ENCODE measurements around the gene SSR4.

Gene SSR4

DNA sequence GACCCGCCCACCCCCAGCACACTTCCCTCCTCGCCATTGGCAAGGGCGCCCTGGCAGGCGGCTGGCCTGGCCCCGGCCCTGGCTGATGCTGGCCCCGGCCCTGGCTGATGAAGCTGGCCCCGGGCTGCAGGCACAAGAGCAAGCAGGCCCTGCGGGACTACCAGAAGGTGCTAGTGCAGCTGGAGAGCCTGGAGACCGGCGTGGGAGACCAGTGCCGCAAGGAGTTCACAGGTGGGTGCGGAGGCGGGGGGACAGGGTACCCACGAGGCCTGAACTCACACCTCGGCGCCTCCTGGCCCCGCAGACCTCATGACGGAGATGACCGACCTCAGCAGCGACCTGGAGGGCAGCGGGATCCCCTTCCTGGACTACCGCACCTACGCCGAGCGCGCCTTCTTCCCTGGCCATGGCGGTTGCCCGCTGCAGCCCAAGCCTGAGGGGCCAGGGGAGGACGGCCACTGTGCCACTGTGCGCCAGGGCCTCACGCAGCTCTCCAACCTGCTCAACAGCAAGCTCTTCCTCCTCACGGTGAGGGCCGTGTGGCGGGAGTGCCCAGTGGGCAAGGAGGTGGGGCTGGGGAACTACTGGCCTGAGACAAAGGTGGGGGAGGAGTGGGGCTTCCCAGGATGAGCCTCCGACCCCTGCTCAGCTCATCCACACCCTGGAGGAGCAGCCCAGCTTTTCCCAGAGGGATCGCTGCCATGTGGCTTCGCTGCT lies 19.7 kb upstream of the SSR4 start:
- H3K9me3 Mint-ChIP-seq (ENCODE audit: low read depth), result no peaks in the 10 kb centered on the region
- no peaks in the 10 kb centered on the region for H3K36me3 Mint-ChIP-seq
- no peak overlapping the region for H3K4me3 Mint-ChIP-seq
- H3K4me1 Mint-ChIP-seq (ENCODE audit: low read depth), result no peaks in the 10 kb centered on the region
- H3K27ac Mint-ChIP-seq, result no peak overlapping the region
- H3K27me3 Mint-ChIP-seq, result no peaks in the 10 kb centered on the region

DNA sequence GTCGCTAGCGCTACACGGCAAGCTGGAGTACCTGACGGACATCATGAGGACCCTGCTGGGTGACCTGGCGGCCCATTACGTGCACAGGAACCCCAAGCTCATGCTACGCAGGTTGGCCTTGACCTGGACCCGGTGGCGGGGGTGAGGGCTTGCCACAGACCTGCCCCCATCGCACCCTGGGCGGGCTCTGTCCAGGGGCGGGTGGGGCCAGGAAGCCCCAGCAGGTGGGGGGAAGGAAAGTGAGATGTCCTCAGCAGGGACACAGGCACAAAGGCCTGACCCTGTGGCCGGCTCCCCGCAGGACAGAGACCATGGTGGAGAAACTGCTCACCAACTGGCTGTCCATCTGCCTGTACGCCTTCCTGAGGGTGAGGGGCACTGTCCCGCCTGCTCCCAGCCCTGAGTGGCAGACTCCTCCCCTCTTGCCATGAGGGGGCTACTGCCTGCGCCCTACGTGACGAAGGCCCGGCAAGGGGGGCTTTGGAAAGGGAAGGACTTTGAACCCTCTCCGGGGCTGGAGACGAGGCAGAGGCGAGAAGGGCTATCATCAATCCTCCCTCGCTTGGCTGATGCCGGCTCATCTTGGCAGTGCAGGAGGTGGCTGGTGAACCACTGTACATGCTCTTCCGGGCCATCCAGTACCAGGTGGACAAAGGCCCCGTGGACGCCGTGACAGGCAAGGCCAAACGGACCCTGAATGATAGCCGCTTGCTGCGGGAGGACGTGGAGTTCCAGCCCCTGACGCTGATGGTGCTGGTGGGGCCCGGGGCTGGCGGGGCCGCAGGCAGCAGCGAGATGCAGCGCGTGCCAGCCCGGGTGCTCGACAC lies 19.0 kb upstream of the SSR4 start:
- H3K4me1 Mint-ChIP-seq (ENCODE audit: low read depth), result peaks cover 3% of the 10 kb centered on the region
- no peak overlapping the region for H3K27ac Mint-ChIP-seq
- no peak overlapping the region for H3K4me3 Mint-ChIP-seq
- H3K27me3 Mint-ChIP-seq, result no peaks in the 10 kb centered on the region
- no peaks in the 10 kb centered on the region for H3K9me3 Mint-ChIP-seq (ENCODE audit: low read depth)
- no peaks in the 10 kb centered on the region for H3K36me3 Mint-ChIP-seq

DNA sequence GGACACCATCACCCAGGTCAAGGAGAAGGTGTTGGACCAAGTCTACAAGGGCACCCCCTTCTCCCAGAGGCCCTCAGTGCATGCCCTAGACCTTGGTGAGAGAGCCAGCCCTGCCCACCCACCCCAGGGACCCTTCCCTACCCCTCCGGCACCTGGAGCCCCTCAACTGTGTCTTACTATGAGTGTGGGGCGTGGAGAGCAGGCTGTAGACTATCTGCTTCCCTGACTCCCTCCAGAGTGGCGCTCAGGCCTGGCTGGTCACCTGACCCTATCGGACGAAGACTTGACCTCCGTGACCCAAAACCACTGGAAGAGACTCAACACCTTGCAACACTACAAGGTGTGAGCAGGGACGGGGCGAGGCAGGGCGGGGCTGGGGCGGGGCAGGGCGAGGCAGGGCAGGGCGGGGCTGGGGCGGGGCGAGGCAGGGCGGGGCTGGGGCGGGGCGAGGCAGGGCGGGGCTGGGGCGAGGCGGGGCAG lies 18.3 kb upstream of the SSR4 start:
- H3K27ac Mint-ChIP-seq, result no peak overlapping the region
- no peak overlapping the region for H3K4me3 Mint-ChIP-seq

GRCh38 chrX:153776611-153777045 lies 17.8 kb upstream of the SSR4 start:
- Mint-ChIP-seq H3K4me3 (no peak overlapping the region), H3K27ac (no peak overlapping the region), H3K9me3 (ENCODE audit: low read depth) (no peaks in the 10 kb centered on the region), H3K27me3 (no peaks in the 10 kb centered on the region), H3K4me1 (ENCODE audit: low read depth) (peaks cover 3% of the 10 kb centered on the region), H3K36me3 (no peaks in the 10 kb centered on the region)

More for the DNA sequence above, 18.3 kb upstream of the SSR4 start:
- H3K27me3 Mint-ChIP-seq, result no peaks in the 10 kb centered on the region
- peaks cover 3% of the 10 kb centered on the region for H3K4me1 Mint-ChIP-seq (ENCODE audit: low read depth)
- H3K36me3 Mint-ChIP-seq, result no peaks in the 10 kb centered on the region
- no peaks in the 10 kb centered on the region for H3K9me3 Mint-ChIP-seq (ENCODE audit: low read depth)

DNA sequence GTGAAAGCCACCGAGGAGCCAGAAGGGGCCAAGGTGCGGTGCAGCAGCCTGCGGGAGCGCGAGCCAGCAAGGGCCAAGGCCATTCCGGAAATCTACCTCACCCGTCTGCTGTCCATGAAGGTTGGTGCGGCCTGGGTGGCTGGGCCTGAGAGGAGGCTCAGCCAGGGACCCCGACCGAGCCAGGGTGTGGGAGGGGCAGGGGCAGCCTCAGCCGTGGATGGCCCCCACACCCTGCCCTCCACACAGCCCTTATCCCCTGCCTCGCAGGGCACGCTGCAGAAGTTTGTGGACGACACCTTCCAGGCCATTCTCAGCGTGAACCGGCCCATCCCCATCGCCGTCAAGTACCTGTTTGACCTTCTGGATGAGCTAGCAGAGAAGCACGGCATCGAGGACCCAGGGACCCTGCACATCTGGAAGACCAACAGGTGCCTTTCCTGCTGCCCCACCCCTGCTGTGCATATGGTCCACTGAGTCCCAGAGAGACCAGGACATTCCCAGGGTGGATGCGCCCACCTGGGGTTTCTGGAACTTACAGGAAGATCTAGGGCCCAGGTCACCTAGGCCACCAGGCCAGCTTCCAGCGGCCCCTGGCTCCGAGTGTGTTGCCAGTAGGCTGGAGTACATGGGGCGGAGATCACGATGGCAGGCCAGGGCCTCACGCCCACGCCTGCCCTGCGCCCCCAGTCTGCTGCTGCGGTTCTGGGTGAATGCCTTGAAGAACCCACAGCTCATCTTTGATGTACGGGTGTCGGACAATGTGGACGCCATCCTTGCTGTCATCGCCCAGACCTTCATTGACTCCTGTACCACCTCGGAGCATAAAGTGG lies 17.0 kb upstream of the SSR4 start:
- no peaks in the 10 kb centered on the region for H3K27me3 Mint-ChIP-seq
- H3K4me3 Mint-ChIP-seq, result no peak overlapping the region
- H3K4me1 Mint-ChIP-seq (ENCODE audit: low read depth), result peaks cover 3% of the 10 kb centered on the region
- H3K9me3 Mint-ChIP-seq (ENCODE audit: low read depth), result no peaks in the 10 kb centered on the region
- H3K36me3 Mint-ChIP-seq, result no peaks in the 10 kb centered on the region
- no peak overlapping the region for H3K27ac Mint-ChIP-seq

- H3K9me3 Mint-ChIP-seq (ENCODE audit: low read depth), result no peaks in the 10 kb centered on the region
- H3K27me3 Mint-ChIP-seq, result no peaks in the 10 kb centered on the region
- H3K4me1 Mint-ChIP-seq (ENCODE audit: low read depth), result peaks cover 3% of the 10 kb centered on the region
- no peaks in the 10 kb centered on the region for H3K36me3 Mint-ChIP-seq
- H3K4me3 Mint-ChIP-seq, result no peak overlapping the region
- H3K27ac Mint-ChIP-seq, result no peak overlapping the region
Measured at GRCh38 chrX:153778181-153778580, 16.3 kb upstream of the SSR4 start.

DNA sequence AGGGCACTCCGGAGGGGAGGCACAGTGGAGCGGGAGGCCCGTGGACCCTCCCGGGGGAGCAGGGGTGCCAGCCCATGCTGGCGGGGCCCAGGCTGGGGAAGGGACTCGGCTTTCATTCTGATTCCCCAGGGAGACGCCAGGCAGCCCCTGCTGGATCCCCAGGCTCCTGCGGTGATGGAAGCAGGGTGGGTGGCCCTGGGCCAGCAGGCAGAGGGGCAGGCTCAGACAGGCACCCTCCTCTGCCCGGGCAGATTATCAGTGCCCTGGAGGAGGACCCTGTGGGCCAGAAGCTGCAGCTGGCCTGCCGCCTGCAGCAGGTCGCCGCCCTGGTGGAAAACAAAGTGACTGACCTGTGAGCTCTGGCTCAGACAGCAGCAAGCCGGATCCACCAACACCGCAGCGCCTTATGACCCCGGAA lies 15.8 kb upstream of the SSR4 start:
- no peaks in the 10 kb centered on the region for H3K27me3 Mint-ChIP-seq
- no peaks in the 10 kb centered on the region for H3K36me3 Mint-ChIP-seq
- peaks cover 3% of the 10 kb centered on the region for H3K4me1 Mint-ChIP-seq (ENCODE audit: low read depth)

DNA sequence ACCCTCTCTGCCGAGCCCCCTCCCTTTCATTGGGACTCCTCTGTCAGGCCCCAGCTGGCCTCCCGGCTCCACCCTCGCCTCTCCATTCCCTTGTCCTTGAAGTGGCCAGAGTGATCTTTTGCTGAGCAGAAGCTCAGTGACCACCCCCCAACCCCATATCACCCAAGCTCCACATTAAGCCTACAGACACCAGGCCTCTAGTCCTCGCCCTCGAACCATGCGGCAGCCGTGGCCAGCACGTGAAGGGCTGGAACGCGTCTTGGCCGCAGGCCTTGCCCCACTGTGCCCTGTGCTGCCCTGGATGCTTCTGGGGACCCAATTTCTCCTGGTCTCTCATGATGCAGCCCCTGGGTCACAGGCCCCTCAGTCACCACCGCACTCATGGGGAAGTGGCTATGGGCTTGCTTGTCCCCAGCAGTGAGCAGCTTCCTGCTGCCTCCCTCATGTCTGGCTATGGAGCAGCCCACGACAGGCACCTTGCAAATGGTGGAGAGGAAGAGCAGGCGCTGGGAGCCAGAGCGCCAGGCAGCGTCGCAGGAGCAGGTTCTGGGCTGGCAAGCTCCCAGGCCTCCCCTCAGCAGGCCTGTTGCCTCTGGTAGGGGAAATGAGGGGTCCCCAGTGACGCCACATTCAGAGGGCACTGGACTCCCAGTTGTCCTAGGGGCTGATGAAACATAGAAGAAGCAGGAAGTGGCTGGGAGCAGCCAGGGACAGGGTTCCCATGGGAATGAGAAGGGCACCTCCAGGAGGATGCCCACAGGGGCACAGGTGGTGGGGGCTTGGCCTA lies 14.4 kb upstream of the SSR4 start:
- no peaks in the 10 kb centered on the region for H3K9me3 Mint-ChIP-seq (ENCODE audit: low read depth)
- H3K4me3 Mint-ChIP-seq, result no peak overlapping the region
- H3K27ac Mint-ChIP-seq, result no peak overlapping the region
- no peaks in the 10 kb centered on the region for H3K27me3 Mint-ChIP-seq
- H3K4me1 Mint-ChIP-seq (ENCODE audit: low read depth), result peaks cover 3% of the 10 kb centered on the region
- no peaks in the 10 kb centered on the region for H3K36me3 Mint-ChIP-seq

More for the DNA sequence above, 15.8 kb upstream of the SSR4 start:
- H3K27ac Mint-ChIP-seq, result no peak overlapping the region
- no peak overlapping the region for H3K4me3 Mint-ChIP-seq
- H3K9me3 Mint-ChIP-seq (ENCODE audit: low read depth), result no peaks in the 10 kb centered on the region

DNA sequence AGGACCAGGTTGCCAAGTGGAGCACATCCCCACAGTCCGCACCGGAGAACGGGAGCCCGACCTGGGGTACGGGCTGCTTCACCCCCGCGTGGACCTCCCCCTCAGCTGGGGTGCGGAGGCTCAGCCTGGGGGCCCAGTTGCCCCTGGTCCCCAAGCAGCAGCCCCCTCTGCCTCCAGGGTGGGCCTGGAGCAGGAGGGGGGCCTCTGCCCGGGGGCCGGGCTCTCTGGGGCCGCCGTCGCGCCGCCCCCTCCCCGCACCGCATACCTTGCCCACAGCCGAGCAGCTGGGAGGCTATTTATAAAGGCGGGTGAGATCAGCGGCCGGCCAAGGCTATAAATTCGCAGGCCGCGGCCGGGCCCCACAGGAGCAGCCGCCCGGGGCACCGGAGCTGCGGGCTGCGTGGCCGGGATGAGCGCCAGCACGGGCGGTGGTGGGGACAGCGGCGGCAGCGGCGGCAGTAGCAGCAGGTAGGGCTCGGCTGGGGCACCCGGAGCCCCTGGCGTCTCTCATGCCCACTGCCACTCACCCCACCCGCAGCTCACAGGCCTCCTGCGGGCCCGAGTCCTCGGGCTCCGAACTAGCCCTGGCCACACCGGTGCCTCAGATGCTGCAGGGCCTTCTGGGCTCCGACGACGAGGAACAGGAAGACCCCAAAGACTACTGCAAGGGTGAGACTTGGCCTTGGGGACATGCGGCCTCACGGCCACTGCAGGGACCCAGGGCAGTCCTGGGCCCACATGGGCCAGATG lies 13.6 kb upstream of the SSR4 start, which contains the start of gene SRPK3:
Gene SRPK3, plus strand, starts transcription at position 364 of the 750 bp plus-strand sequence. Its CDS starts 46 bp downstream, at position 410.
- no peak within 1 kb of the TSS for H3K27ac Mint-ChIP-seq
- peaks cover 3% of the 10 kb centered on the region for H3K4me1 Mint-ChIP-seq (ENCODE audit: low read depth)
- no peaks in the 10 kb centered on the region for H3K36me3 Mint-ChIP-seq
- no peaks in the 10 kb centered on the region for H3K9me3 Mint-ChIP-seq (ENCODE audit: low read depth)
- no peak within 1 kb of the TSS for H3K4me3 Mint-ChIP-seq
- H3K27me3 Mint-ChIP-seq, result no peaks in the 10 kb centered on the region

DNA sequence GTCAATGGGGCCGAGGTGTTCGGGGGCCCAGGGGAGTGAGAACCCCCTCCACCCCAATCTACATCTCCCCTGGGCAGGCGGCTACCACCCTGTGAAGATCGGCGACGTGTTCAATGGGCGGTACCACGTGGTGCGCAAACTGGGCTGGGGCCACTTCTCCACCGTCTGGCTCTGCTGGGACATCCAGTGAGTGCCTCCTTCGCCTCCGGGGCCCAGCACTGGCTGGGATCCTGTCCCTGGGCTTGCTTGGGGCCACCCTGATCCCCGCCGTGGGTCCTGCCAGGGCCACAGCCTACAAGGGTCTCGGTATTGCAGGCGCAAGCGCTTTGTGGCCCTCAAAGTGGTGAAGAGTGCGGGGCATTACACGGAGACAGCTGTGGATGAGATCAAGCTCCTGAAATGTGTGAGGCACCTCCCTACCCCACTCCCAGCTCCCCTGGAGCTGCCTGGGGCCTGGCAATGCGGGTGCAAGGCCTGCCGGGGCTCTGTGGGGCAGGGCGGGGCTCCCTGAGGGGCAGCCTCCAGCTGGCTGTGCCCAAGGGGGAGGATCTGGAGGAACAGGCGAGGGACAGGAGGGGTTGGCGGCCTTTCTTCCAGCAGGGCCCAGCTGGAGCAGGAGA lies 12.9 kb upstream of the SSR4 start:
- Mint-ChIP-seq H3K4me1 (ENCODE audit: low read depth) (peaks cover 3% of the 10 kb centered on the region), H3K36me3 (no peaks in the 10 kb centered on the region), H3K27me3 (no peaks in the 10 kb centered on the region), H3K4me3 (no peak overlapping the region), H3K27ac (no peak overlapping the region), H3K9me3 (ENCODE audit: low read depth) (no peaks in the 10 kb centered on the region)

DNA sequence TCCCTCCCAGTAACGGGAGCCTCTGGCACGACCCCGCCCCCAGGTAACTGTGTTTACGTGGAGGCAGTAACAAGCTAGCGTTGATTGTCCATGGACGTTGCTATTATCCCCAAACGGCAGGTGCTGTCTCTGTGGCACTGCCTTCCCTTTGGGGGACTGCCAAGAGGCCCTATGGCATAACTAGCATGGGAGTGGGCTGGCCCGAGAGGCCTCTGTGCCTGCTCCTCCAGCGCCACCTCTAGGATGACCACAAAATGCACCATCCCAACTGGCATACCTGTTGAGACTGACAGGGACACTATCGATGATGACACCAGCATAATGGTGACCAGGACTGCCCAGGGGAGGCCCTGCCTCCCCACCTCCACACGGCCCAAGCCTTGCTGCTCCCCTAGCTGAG lies 12.2 kb upstream of the SSR4 start:
- Mint-ChIP-seq H3K27ac (no peak overlapping the region), H3K27me3 (no peaks in the 10 kb centered on the region), H3K9me3 (ENCODE audit: low read depth) (no peaks in the 10 kb centered on the region), H3K36me3 (no peaks in the 10 kb centered on the region), H3K4me1 (ENCODE audit: low read depth) (peaks cover 3% of the 10 kb centered on the region), H3K4me3 (no peak overlapping the region)

DNA sequence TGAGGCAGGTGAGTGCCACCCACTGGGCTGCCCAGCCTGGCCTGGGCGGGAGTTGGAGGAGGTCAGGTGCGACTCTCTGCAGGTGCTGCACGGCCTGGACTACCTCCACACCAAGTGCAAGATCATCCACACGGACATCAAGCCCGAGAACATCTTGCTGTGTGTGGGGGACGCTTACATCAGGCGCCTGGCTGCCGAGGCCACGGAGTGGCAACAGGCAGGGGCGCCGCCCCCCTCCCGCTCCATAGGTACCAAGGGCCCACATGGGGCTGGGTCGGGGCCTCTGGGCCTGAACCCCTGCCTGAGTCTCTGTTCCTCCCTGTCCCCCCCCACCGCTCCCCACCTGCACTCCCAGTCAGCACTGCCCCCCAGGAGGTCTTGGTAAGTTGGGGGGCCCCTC lies 11.6 kb upstream of the SSR4 start:
- H3K27me3 Mint-ChIP-seq, result no peaks in the 10 kb centered on the region
- H3K9me3 Mint-ChIP-seq (ENCODE audit: low read depth), result no peaks in the 10 kb centered on the region
- peaks cover 3% of the 10 kb centered on the region for H3K4me1 Mint-ChIP-seq (ENCODE audit: low read depth)
- no peak overlapping the region for H3K4me3 Mint-ChIP-seq
- no peaks in the 10 kb centered on the region for H3K36me3 Mint-ChIP-seq
- no peak overlapping the region for H3K27ac Mint-ChIP-seq

DNA sequence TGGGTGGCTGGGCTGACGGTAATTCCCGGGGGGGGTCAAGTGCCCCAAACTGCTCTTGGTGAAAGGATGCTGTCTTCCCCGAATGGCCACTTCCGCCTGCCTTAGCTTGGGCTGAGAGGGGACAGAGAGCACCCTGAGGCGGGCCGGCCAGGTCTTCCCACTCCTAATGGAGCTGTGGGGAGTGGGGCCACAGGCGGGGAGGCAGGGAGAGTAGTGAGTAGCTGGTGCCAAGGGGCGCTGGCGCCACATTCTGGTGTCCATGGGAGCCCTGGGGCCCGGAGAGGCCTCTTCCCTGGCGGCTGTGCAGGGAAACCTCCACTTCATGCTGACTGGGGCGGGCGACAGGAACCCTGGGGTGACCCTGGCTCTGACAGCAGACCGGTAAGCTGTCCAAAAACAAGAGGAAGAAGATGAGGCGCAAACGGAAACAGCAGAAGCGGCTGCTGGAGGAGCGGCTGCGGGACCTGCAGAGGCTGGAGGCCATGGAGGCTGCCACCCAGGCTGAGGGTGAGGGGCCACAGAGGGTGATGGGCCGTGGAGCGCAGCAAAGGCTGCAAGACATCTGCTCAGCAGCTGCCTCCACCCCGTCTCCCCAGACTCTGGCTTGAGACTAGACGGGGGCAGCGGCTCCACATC lies 11.0 kb upstream of the SSR4 start:
- no peak overlapping the region for H3K27ac Mint-ChIP-seq
- H3K9me3 Mint-ChIP-seq (ENCODE audit: low read depth), result no peaks in the 10 kb centered on the region
- no peak overlapping the region for H3K4me3 Mint-ChIP-seq
- H3K4me1 Mint-ChIP-seq (ENCODE audit: low read depth), result peaks cover 3% of the 10 kb centered on the region
- no peaks in the 10 kb centered on the region for H3K36me3 Mint-ChIP-seq
- H3K27me3 Mint-ChIP-seq, result no peaks in the 10 kb centered on the region
